Neutrophil (primary cell): Measurements from ENCODE around the gene HIVEP3.

Experiments used
- H3K27ac ChIP-seq: fragments of 200-600 bp; sonication (generic); 2 replicates; pipeline ENCODE4 v1.5.1; 2016; ENCODE audit warnings: mild to moderate bottlenecking, moderate library complexity
- H3K27me3 ChIP-seq: fragments of 200-600 bp; sonication (generic); 2 replicates; pipeline ENCODE4 v1.6.0; 2016; ENCODE audit warnings: mild to moderate bottlenecking
- H3K36me3 ChIP-seq: fragments of 200-600 bp; sonication (generic); 2 replicates; pipeline ENCODE4 v1.5.1; 2017
- H3K4me1 ChIP-seq, 2 experiments: fragments of 200-600 bp in 1 of 2; sonication (generic) in 1 of 2; 1 replicate in 1 of 2; 2 replicates in 1 of 2; pipeline versions ENCODE4 v1.5.1 to v1.6.1; 2013 to 2016; ENCODE audit warnings: low read depth in 1 of 2, low read length in 1 of 2, mild to moderate bottlenecking in 1 of 2, moderate library complexity in 1 of 2; ENCODE audit not compliant: control insufficient read depth in 1 of 2, insufficient read depth in 1 of 2
- H3K4me3 ChIP-seq, 2 experiments: fragments of 200-600 bp in 1 of 2; sonication (generic) in 1 of 2; 1 replicate in 1 of 2; 2 replicates in 1 of 2; pipeline ENCODE4 v1.5.1; 2013 to 2016; ENCODE audit warnings: low read depth in 1 of 2, low read length in 1 of 2, mild to moderate bottlenecking in 1 of 2, moderate library complexity in 1 of 2
- H3K9me3 ChIP-seq: fragments of 200-600 bp; sonication (generic); 2 replicates; pipeline ENCODE4 v1.5.1; 2016
- TF ChIP-seq, protein P1 (sequence below): fragments of 200-600 bp; sonication (generic); IDR thresholded peaks from 2 replicates; pipeline ENCODE4 v1.5.1; 2016; ENCODE audit warnings: antibody characterized with exemption

HIVEP3 gene

DNA sequence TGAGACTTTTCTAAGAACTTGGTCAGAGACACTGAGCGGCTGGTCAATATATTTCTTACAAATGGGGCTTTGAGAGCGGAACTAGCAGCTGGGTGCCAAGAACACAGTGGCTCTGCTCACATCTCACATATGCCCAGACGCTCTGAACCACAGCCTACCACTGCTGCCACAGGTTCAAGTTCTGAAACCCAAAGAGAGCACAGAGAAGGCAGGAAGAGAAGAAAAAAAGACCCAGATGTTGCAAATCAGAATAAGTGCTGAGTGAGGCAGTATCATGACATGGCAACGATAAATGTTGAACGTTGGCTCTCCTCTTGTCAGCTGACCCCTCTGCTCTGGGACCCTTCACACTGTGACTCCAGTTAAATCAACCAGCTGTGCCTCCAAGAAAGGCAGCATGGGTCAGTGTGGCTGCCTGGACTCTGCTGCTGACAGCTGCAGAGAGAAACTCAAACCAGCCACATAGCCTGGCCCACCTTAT, 26.4 kb downstream of the HIVEP3 start:
- no peak overlapping the region for H3K4me3 ChIP-seq
- TF ChIP-seq, protein P1, sequence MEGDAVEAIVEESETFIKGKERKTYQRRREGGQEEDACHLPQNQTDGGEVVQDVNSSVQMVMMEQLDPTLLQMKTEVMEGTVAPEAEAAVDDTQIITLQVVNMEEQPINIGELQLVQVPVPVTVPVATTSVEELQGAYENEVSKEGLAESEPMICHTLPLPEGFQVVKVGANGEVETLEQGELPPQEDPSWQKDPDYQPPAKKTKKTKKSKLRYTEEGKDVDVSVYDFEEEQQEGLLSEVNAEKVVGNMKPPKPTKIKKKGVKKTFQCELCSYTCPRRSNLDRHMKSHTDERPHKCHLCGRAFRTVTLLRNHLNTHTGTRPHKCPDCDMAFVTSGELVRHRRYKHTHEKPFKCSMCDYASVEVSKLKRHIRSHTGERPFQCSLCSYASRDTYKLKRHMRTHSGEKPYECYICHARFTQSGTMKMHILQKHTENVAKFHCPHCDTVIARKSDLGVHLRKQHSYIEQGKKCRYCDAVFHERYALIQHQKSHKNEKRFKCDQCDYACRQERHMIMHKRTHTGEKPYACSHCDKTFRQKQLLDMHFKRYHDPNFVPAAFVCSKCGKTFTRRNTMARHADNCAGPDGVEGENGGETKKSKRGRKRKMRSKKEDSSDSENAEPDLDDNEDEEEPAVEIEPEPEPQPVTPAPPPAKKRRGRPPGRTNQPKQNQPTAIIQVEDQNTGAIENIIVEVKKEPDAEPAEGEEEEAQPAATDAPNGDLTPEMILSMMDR: no peak
- H3K36me3 ChIP-seq: no peaks in the 10 kb centered on the region
- H3K9me3 ChIP-seq: no peaks in the 10 kb centered on the region
- H3K4me1 ChIP-seq: peaks cover 7 to 13% of the 10 kb centered on the region in 2 experiments
- no peak overlapping the region for H3K27ac ChIP-seq
- H3K27me3 ChIP-seq: no peaks in the 10 kb centered on the region

DNA sequence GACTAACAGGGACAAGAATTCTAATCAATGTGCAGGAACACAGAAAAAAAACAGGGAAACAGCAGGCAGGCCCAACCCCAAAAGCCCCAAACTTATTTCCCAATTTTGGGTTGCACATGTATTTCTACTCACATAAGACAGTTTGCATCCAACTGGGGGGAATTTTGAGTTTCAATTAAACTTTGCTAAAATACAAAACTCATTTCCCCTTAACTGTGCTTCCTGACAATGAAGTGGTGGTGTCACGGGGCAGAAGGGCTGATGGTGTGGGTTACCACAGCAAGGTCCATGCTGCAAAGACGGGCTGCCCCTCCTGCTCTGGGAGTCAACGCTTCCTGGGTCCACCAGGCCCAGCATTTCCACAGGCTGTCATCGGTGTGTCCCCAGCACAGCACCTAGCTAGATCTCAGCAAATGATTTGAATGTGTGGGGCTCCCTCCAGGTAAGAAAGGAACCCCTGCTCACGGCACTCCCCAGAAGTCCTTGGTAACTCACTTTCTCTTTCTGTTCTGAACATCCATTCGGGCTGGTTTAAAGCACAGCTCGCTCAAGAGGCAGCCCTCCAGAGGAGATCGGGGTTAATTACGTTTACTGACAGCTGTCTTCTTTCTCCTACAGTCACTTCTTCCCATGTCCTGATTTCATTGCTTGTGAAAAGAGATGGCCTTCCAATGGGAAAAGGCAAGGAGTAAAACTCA, 27.4 kb downstream of the HIVEP3 start:
- Histone ChIP-seq H3K27ac (peak overlapping the region; percentile 11), H3K4me3 (peak overlapping the region; percentile 2 to 39), H3K27me3 (no peaks in the 10 kb centered on the region), H3K4me1 (peaks cover 7 to 13% of the 10 kb centered on the region in 2 experiments), H3K36me3 (no peaks in the 10 kb centered on the region), H3K9me3 (no peaks in the 10 kb centered on the region)
- TF ChIP-seq, protein P1: no peak

DNA sequence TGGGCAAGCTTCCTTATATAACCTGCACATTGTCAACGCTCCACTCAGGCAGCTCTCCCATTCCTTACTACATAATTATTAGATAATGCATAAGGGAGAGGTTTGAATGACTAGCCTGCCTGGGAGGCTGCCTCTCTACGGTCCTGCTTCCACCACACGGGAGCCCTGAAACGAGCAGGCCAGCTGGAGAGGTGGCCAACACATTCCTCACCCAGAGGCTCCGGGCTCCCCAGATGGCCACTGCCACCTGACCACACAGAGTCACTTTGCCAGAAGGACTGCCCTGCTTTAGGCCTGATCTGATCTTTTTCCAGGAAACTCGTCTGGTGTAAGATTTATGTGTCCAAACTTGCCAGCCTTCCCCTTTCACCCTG, 27.9 kb downstream of the HIVEP3 start:
- Histone ChIP-seq H3K4me3 (peak overlapping the region in 1 of 2 experiments; percentile 39), H3K4me1 (peaks cover 7 to 13% of the 10 kb centered on the region in 2 experiments)
- TF ChIP-seq, protein P1: no peak

DNA sequence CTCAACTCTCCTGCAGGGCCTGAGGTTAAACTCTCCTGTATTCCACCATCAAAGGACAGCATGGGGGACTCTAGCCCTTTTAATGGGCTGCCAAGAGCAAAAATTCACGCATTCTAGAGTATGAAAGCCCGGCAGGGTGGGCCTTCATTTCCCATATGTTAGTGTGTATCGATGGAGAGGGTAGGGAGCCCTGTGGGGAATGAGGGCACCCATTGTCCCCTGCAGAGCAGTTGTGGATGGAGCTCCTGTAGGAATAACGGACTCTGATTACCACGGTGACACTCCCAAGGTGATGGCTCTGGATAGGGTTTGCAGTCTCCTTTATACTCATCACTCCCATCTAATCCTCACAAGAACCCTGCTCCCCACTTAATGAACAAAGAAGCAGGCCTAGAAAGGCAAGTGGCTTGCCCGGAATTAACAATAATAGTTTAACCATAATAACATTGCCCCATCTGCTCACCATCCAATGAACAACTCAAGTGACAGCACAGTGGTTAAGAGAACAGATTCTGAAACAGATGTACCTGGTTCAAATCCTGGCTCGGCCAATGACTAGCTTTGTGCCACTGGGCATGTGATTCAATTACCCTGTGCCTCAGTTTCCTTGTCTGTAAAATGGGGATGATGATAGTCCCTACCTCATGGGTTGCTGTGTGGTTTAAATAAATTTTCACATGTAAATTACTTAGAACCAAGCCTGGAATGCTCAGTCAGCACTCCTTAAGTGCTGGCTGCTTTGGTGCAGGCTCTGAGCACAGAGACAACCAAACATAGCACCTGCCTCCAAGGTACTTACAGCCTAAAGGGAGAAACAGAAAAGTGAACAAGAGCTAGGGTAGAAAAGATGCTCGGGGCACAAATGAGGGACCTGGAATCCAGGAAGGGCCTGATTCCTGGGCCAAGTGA, 29.0 kb downstream of the HIVEP3 start:
- Histone ChIP-seq H3K27me3 (no peaks in the 10 kb centered on the region), H3K9me3 (no peaks in the 10 kb centered on the region), H3K4me1 (peaks cover 7 to 13% of the 10 kb centered on the region in 2 experiments), H3K4me3 (no peak overlapping the region), H3K27ac (no peak overlapping the region), H3K36me3 (no peaks in the 10 kb centered on the region)
- TF ChIP-seq, protein P1: no peak

More for the DNA sequence above, 27.9 kb downstream of the HIVEP3 start:
- Histone ChIP-seq H3K9me3 (no peaks in the 10 kb centered on the region), H3K27ac (peak overlapping the region; percentile 11), H3K36me3 (no peaks in the 10 kb centered on the region), H3K27me3 (no peaks in the 10 kb centered on the region)

DNA sequence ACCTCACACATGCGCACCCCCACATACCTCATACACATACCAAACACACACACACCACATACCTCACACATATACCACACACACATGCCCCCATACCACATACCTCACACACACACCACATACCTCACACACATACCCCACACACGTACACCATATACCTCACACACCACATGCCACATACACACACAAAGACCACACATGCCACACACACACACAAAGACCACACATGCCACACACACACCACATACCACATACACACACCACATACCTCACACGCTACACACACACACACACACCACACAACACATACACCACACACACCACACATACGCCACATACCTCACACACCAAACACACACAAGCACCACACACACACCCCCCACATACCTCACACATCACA, 30.0 kb downstream of the HIVEP3 start:
- Histone ChIP-seq H3K4me3 (no peak overlapping the region), H3K27ac (no peak overlapping the region), H3K4me1 (peaks cover 7 to 13% of the 10 kb centered on the region in 2 experiments), H3K36me3 (no peaks in the 10 kb centered on the region), H3K9me3 (no peaks in the 10 kb centered on the region), H3K27me3 (no peaks in the 10 kb centered on the region)
- TF ChIP-seq, protein P1: no peak
